OCI-LY1 (cell line): ENCODE results near the gene COIL.

Experiments
- H2AFZ ChIP-seq: fragments of 200-600 bp; sonication (generic), shearing (Covaris generic); 2 replicates; pipeline ENCODE4 v1.6.0; 2014; ENCODE audit warnings: antibody characterized with exemption, mild to moderate bottlenecking, low read length
- H3F3A ChIP-seq: fragments of 200-600 bp; sonication (generic), shearing (Covaris generic); 2 replicates; pipeline ENCODE4 v1.6.0; 2014; ENCODE audit warnings: mild to moderate bottlenecking, antibody characterized with exemption, low read length, moderate library complexity; ENCODE audit not compliant: insufficient read depth
- H3K27ac ChIP-seq: fragments of 200-600 bp; sonication (generic); 2 replicates; pipeline ENCODE4 v1.5.1; 2014; ENCODE audit warnings: low read length, mixed run types, mild to moderate bottlenecking, low read depth; ENCODE audit not compliant: poor library complexity, severe bottlenecking
- H3K27me3 ChIP-seq: fragments of 200-600 bp; sonication (generic); 2 replicates; pipeline ENCODE4 v1.6.0; 2014; ENCODE audit warnings: antibody characterized with exemption, mild to moderate bottlenecking, low read length, moderate library complexity; ENCODE audit not compliant: insufficient read depth
- H3K36me3 ChIP-seq: fragments of 200-600 bp; sonication (generic); 2 replicates; pipeline ENCODE4 v1.6.1; 2014; ENCODE audit warnings: mild to moderate bottlenecking, antibody characterized with exemption, low read length, moderate library complexity, mixed read lengths; ENCODE audit not compliant: insufficient read depth
- H3K4me1 ChIP-seq: fragments of 200-600 bp; sonication (generic); 2 replicates; pipeline ENCODE4 v1.5.1; 2014; ENCODE audit warnings: mild to moderate bottlenecking, low read length, moderate library complexity; ENCODE audit not compliant: insufficient read depth, severe bottlenecking
- H3K4me2 ChIP-seq: fragments of 200-600 bp; sonication (generic), shearing (Covaris generic); 2 replicates; pipeline ENCODE4 v1.6.1; 2014; ENCODE audit warnings: low read length
- H3K4me3 ChIP-seq: fragments of 200-600 bp; sonication (generic); 2 replicates; pipeline ENCODE4 v1.5.1; 2014; ENCODE audit warnings: low read length, low read depth, mild to moderate bottlenecking, mixed read lengths; ENCODE audit not compliant: poor library complexity, severe bottlenecking
- H3K79me2 ChIP-seq: fragments of 200-600 bp; shearing (Covaris generic); 2 replicates; pipeline ENCODE4 v1.6.1; 2016; ENCODE audit warnings: mixed run types, low read length, mixed read lengths; ENCODE audit not compliant: insufficient read depth
- H3K9ac ChIP-seq: fragments of 200-600 bp; sonication (generic), shearing (Covaris generic); 2 replicates; pipeline ENCODE4 v1.6.1; 2014; ENCODE audit warnings: mild to moderate bottlenecking, low read length, mixed read lengths
- H3K9me2 ChIP-seq: fragments of 200-600 bp; sonication (generic), shearing (Covaris generic); 2 replicates; pipeline ENCODE4 v1.6.1; 2014; ENCODE audit warnings: low read depth, mild to moderate bottlenecking, low read length, mixed read lengths
- H3K9me3 ChIP-seq: fragments of 200-600 bp; shearing (Covaris generic); 2 replicates; pipeline ENCODE4 v1.6.1; 2014; ENCODE audit warnings: low read length, mixed read lengths
- H4K20me1 ChIP-seq: fragments of 200-600 bp; sonication (generic), shearing (Covaris generic); 2 replicates; pipeline ENCODE4 v1.6.0; 2016; ENCODE audit warnings: mild to moderate bottlenecking, low read length; ENCODE audit not compliant: insufficient read depth
- EZH2 ChIP-seq: fragments of 200-600 bp; sonication (generic), shearing (Covaris generic); IDR thresholded peaks from 2 replicates; pipeline ENCODE4 v1.8.0; 2017; ENCODE audit warnings: borderline replicate concordance, mixed run types, mild to moderate bottlenecking, antibody characterized with exemption, low read length, moderate library complexity, mixed read lengths
- TF ChIP-seq, protein P1 (sequence below): fragments of 200-600 bp; sonication (generic), shearing (Covaris generic); IDR thresholded peaks from 2 replicates; pipeline ENCODE4 v1.5.1; 2017; ENCODE audit warnings: mild to moderate bottlenecking, antibody characterized with exemption, low read length, moderate library complexity, mixed read lengths

COIL gene

DNA sequence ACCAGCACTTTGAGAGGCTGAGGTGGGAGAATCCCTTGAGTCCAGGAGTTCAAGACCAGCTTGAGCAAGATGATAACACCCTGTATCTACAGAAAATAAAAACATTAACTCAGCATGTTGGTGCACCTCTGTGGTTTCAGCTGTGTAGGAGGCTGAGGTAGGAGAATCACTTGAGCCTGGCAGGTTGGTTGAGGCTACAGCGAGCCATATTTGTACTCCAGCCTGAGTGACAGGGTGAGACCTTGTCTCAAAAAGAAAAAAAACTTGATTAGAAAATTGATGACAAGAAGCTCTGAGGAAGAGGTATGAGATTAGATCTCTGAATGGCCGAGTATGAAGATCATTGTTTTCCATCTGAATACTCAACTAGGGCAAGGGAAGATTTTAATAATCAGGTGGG is 48.1 kb upstream of the COIL start:
- 0 out of 2 replicates have a peak, but pooled peaks cover 6% of the 10 kb centered on the region for H3K36me3 ChIP-seq
- no peaks in the 10 kb centered on the region for H3K9me3 ChIP-seq
- no peaks in the 10 kb centered on the region for H3F3A ChIP-seq
- H3K27ac ChIP-seq, result no peak overlapping the region
- H3K79me2 ChIP-seq, result no peaks in the 10 kb centered on the region
- peaks cover 18% of the 10 kb centered on the region for H3K4me1 ChIP-seq
- H3K4me2 ChIP-seq, result no peak overlapping the region
- H3K9me2 ChIP-seq, result no peaks in the 10 kb centered on the region
- H4K20me1 ChIP-seq, result no peaks in the 10 kb centered on the region
- TF ChIP-seq, protein P1, sequence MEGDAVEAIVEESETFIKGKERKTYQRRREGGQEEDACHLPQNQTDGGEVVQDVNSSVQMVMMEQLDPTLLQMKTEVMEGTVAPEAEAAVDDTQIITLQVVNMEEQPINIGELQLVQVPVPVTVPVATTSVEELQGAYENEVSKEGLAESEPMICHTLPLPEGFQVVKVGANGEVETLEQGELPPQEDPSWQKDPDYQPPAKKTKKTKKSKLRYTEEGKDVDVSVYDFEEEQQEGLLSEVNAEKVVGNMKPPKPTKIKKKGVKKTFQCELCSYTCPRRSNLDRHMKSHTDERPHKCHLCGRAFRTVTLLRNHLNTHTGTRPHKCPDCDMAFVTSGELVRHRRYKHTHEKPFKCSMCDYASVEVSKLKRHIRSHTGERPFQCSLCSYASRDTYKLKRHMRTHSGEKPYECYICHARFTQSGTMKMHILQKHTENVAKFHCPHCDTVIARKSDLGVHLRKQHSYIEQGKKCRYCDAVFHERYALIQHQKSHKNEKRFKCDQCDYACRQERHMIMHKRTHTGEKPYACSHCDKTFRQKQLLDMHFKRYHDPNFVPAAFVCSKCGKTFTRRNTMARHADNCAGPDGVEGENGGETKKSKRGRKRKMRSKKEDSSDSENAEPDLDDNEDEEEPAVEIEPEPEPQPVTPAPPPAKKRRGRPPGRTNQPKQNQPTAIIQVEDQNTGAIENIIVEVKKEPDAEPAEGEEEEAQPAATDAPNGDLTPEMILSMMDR, result no peak
- TF ChIP-seq EZH2, result no peak
- no peak overlapping the region for H3K9ac ChIP-seq
- H3K27me3 ChIP-seq, result no peaks in the 10 kb centered on the region; the same call in 1 of the 2 replicates
- H2AFZ ChIP-seq, result no peak overlapping the region
- H3K4me3 ChIP-seq, result no peak overlapping the region

DNA sequence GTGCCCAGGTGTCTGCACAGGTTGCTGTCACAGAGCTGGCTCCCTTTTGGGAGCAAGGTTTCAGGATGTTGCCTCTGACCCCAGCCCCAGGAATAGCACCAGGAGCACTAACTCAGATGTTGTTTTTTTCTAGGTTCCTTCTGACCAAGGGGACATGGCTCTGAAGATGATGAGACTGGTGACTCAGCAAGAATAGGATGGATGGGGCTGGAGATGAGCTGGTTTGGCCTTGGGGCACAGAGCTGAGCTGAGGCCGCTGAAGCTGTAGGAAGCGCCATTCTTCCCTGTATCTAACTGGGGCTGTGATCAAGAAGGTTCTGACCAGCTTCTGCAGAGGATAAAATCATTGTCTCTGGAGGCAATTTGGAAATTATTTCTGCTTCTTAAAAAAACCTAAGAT is 45.2 kb upstream of the COIL start:
- Histone ChIP-seq H3K36me3 (peaks cover 21% of the 10 kb centered on the region; the same call in 1 of the 2 replicates), H3K9ac (no peak overlapping the region), H3K9me2 (no peaks in the 10 kb centered on the region), H2AFZ (no peak overlapping the region), H4K20me1 (no peaks in the 10 kb centered on the region), H3K79me2 (no peaks in the 10 kb centered on the region), H3K4me1 (peaks cover 24% of the 10 kb centered on the region), H3K9me3 (no peaks in the 10 kb centered on the region), H3K27me3 (no peaks in the 10 kb centered on the region), H3K27ac (peak overlapping the region; percentile 39), H3K4me2 (no peak overlapping the region), H3F3A (no peaks in the 10 kb centered on the region), H3K4me3 (no peak overlapping the region)
- TF ChIP-seq, protein P1, result no peak
- no peak for TF ChIP-seq EZH2

DNA sequence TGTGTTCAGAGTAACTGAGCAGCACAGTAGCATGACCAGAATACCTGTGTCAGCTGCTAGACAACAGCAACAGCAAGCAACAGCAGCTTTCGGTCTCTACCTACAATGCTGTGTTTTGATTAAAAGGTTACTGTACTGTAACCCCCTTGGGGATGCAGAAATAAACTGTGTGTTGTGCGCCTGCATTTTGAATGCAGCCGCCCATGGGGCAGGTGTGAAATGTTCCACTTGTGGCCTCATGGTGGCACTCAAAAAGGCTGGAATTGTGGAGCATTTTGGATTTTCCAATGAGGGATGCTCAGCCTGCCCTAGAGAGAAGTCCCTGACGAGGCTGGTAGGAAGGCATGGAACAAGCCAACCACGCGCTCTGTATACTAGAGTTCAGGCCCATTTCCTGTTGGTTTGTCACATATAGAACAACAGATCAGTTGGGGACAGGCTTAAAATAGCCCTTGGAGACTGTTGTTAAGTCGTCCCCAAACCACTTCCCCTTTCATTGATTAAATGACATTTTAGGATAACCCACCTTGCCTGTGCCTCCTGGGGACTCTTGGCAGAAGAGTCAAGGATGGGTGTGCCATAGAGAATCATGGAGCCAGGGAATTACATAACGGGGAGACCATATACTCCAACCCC is 44.2 kb upstream of the COIL start:
- H3K27ac ChIP-seq, result peak overlapping the region; percentile 39
- H4K20me1 ChIP-seq, result no peaks in the 10 kb centered on the region
- no peak overlapping the region for H3K4me3 ChIP-seq
- no peaks in the 10 kb centered on the region for H3K79me2 ChIP-seq
- H3K9me3 ChIP-seq, result no peaks in the 10 kb centered on the region
- H2AFZ ChIP-seq, result no peak overlapping the region
- TF ChIP-seq EZH2, result no peak
- TF ChIP-seq, protein P1, result peak; percentile 46; the same call in 1 of the 2 replicates
- H3K27me3 ChIP-seq, result no peaks in the 10 kb centered on the region
- no peak overlapping the region for H3K9ac ChIP-seq
- peak overlapping the region; percentile 29 for H3K4me2 ChIP-seq
- no peaks in the 10 kb centered on the region for H3K9me2 ChIP-seq
- H3F3A ChIP-seq, result no peaks in the 10 kb centered on the region
- H3K36me3 ChIP-seq, result peaks cover 21% of the 10 kb centered on the region; the same call in 1 of the 2 replicates
- H3K4me1 ChIP-seq, result peaks cover 24% of the 10 kb centered on the region
